Measurements from ENCODE around the gene ARMS2.

The ARMS2 gene

GRCh38 chr10:122455376-122456079 is 1.1 kb downstream of the ARMS2 start:
- no peak for DNase-seq

GRCh38 chr10:122457934-122458333 is 3.5 kb downstream of the ARMS2 start:
- DNase-seq: no peak

DNA sequence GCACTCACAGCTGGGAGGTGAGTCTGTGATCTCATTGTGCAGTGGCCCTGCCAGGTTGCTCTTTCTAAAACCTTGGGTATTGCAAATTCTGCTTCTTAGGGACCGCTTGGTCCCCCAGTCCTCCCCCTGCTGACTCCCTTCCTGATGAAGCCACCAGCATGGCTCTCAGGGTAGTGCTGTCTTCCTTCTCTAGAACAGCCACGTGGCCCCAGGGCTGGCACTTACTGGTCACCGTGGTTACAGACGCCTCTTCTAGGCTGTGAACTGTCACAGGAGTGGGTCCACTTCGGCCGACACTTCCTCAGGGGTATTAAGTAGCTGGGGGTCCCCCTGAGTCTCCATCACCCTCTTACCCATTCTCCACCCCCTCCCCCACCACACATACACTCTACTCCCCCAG is 4.2 kb downstream of the ARMS2 start:
- no peak for DNase-seq

DNA sequence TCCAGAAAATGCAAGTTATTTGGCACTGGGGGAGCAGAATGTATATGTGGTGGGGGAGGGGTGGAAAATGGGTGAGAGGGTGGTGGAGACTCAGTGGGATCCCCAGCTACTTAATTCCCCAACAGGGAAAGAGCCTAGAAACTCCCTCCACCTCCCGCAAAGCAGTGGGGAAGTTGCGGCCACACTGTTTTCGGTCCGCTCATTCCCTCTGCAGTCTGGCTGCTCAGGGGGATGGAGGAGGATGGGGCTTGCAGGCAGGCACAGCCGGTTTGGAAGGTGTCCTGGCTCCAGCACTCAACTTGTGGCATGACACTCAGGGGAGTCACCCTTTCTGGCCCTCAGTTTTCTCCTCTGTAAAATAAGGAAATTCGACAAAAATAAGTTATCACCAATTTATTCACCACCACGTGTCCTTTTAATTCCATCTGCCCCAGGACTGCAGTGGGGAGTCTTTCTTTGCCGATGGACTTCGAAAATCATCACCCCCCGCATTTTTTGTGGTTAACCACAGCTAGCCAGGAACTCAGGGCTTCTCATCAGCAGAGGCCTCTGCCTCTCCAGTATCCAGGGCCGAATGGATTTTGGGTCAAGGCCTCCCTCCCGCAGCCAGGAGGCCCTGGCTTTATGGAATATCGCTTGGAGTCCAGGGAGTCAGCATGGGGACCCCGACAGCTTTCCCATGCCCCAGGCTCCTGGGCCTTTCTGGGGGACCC is 5.3 kb downstream of the ARMS2 start:
- no peak for DNase-seq

GRCh38 chr10:122460891-122461293 is 6.4 kb downstream of the ARMS2 start:
- no peak for DNase-seq

DNA sequence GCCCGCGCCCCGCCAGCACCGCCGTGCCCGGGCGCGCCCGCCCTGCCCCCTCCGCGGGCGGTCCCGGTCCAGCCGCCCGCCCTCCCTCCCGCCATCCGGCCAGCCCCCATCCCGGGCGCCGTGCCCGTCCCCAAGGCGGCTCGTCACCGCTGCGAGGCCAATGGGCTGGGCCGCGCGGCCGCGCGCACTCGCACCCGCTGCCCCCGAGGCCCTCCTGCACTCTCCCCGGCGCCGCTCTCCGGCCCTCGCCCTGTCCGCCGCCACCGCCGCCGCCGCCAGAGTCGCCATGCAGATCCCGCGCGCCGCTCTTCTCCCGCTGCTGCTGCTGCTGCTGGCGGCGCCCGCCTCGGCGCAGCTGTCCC is 6.9 kb downstream of the ARMS2 start, which contains the start of gene HTRA1:
Gene HTRA1 (plus strand): TSS at position 187 of the 362 bp plus-strand sequence. CDS start 100 bp downstream, at position 287.
- no peak for DNase-seq

- peak; percentile 27 for DNase-seq
Measured at GRCh38 chr10:122461729-122462532, 7.5 kb downstream of the ARMS2 start.

DNA sequence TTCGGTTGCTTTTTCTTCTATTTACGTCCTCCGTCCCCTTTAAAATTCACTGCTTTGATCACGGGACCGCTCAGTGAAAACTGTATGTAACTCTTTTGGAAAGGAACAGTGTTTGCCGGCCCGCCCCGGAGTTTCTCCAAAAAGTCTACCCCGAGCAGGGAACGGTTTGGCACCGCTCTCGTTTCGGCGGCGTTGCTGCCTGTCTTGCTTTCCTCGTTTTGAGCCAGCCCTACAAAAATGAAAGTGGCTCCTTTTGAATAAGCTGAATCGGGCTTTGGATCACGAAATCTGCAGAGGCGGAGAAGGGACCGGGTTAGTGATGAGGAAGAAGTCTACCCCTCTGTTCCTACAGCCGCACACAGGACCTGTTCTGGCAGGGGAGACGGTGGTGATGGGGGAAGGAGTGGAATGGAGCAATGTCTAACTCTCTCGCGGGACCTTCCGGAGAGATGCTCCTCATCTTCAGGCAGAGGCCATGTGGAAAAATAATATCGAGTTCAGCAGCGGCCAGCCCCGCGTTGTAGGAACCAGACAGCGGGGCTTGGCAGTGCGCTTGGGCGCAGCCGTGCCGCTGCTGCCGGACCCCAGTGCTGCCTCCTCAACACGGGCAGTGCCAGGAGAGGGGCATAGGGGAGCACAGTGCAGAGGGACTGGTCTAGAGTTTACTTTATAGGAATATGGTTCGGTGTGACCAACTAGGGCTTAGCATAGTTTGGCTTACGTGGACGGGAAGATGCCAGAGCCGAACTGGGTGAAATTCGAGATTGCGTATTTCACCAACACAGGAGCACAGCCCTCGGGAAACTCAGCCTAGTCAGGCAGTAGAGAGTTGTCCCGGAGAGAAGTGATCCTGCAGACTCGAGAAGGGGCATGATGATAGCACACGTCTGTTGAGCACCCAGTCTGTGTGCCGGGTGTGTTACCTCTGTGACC is 8.3 kb downstream of the ARMS2 start:
- no peak for DNase-seq

DNA sequence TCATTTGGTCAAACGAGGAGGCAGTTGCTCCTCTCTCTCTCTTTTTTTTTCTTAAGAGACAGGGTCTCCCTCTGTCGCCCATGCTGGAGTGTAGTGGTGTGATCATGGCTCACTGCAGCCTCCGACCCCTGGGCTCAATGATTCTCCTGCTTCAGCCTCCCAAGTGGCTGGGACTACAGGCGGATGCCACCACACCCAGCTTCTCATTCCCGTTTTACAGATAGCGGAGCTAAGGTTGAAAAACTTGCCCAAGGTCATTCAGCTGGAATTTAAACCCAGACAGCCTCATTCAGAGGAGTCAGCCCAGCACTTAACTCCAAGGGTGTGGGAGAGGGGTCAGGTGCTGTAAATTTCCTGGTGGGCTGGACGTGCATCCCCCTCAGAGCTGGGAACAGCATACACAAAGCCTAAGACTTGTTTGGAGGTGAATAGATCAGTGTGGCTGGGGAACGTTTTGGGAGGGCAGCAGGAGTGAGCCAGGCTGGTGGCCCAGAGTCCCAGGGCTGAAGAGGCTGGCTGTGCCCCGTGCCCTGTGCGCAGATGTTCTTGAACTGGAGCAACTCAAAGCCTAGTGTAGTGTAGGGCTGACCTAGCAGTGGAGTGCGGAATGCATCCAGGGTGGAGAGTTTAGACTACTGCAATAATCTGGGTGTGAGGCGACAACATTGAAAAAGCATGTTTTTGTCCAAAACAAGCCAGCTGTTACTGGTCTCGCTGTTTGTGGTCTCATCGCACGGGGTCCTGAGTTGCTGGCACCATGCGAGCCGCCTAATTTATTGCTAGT is 9.2 kb downstream of the ARMS2 start:
- no peak for DNase-seq

DNA sequence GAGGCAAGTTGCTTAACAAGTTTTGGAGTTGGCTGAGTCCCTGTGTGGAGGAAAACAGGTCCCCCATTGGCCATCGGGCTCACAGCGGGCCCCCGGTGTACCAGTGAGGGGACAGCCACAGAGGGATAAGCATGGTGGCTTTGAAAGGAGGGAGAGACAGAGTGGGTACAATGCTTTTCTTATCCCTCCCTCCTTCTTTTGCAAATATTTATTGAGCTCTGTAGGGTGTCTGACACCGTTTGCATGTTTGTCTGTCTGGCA is 9.7 kb downstream of the ARMS2 start:
- DNase-seq: no peak

DNA sequence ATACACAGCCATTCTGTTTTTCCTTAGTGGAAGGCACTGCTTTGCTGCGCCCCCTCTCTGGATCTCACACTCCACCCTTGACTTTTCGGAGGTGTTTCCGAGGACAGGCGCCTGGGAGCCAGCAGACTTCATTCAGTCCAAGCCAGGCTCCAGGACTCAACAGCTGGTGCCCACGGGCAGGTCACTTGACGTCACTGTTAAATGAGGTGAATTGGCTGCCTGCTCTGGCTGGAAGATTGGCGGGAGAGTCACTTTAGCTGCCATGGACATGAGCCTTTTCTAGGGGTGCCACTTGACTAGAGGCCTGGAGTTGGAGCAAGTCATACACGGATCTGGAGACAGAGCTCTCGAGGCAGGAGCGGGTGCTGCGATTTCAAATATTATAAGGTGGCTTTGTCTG is 10.1 kb downstream of the ARMS2 start:
- DNase-seq: no peak

GRCh38 chr10:122465401-122466040 is 11.1 kb downstream of the ARMS2 start:
- no peak for DNase-seq

DNA sequence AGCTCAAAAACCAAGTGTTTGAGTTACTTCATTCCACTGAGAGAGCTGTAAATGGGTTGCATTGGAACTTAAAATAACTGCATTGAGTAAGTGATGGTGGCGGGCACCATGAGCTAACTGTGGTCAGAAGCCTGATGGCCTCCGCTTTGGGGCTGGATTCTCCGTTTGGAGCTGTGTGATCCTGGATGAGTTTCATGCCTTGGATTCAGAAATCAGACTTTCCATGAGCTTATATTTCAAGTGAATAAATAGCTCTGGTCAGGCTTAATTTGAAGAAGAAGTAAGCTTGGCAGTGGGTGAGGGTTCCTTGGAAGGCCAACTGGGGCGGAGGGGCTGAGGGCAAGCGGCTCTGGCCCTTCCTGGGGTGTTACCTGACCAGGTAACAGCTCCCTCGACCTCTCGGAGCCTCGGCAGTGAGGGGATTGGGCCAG is 12.5 kb downstream of the ARMS2 start:
- DNase-seq: no peak

DNA sequence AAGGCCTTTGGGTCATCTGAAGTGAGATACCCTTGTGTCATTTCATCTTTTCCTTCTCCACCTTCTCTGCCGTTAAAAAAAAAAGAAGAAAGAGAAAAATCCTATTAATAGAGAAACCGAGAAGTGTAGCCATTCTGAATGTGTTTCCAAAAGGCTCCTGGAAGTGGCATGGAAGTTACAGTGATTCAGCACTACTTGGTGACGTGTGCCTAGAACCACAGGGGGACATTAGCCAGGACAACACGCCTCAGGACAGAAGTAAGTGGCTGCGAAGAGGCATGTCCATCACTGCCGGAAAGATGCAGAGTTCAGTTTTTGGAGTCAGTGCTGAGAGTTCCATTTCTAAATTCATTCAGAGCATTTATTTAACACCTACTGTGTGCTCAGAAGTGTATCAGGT is 13.2 kb downstream of the ARMS2 start:
- no peak for DNase-seq

DNA sequence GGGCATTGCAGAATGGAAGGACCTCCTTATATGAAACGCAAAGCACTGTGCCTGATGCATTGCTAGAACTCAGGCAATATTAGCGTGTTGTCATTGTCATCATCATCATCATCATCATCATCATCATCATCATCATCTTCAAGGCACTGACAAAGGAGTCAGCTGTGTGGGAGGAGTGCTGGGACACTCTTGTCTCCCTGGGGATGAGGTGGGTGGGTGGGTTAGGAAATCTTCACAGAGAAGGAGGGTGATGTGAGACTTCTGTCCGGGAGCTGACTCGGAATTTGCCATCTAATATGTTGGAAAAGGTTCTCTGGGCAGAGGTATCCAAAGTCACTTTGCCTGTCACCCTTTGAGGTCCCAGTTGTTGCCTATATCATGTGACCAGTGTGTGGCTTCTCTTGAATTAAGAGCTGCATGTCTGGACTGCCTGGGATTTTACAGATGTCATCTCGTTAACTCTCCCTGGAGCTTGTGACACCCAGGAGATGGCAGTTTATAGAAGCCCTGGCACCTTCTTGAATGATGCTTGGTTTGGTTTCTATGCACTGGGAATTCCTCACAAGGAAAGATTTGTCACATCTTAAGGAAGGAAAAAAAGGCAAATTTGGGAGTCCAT is 14.0 kb downstream of the ARMS2 start:
- DNase-seq: no peak

DNA sequence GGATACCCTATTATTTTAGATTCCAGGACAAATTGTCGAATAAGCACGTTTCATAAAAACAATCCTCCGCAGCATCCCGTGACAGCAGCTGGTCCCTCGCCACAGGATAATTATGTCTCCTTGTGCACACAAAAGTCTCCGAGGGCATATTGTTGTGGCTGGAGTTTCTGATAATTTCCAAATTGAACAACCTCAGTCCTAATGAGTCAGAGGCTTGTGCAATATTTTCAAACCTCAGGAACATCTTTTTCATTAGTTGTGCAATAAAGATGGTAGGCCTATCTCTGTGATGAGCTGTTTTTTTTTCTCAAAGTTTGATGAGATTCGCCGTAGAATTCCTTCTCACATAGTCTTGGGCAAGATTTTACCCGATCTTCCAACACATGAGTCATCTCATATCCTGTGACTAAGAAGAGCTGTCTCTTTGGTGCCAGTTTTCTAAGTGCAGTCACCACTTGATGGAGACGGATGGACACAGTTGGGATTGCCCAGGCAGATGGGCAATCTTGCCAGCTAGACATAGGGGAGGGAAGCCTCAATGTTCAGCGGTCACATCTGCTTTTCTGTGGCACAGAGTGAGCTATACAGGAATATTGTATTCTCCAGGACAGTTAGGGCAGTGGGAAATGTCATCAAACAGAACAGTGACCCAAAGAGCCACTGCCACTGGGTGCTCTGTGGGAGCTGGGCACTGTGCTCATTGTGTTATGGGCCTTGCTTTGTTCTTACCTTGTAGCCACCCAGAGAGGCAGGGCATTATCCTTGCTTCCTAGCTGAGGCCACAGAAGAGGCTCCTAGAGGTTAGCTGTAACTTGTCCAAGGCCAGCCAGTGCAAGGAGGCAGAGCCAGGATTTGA is 14.7 kb downstream of the ARMS2 start:
- no peak for DNase-seq

- DNase-seq: no peak
Measured at GRCh38 chr10:122469848-122470247, 15.4 kb downstream of the ARMS2 start.

DNA sequence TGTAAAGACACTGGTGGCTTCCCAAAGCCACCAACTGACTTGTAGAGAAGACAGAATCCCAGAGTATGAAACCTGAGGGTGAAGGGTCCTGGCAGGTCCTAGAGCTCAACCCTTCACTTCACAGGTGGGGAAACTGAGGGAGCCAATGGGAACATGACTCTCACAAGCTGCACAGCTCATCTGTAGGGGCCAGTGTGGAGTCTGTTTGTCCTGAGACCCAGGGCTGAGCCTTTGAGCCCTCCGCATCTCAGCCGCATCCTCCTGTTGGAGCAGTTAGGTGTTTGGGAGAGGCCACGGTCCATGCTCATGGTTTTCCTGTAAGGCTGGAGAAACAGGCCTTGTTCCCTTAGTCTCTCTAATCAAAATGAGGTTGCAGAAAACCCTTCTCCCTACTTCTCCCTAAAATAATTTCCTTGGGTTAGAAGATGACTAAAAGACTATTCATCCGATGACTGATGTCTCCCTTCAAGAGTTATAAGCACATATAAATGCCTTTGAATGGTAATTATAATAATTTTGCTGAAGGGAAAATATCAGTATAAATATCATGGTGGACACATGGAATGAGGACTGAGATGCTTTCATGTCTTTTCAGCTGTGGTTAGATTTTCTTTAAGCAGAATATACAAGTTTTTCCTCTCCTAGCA is 17.2 kb downstream of the ARMS2 start:
- no peak for DNase-seq

DNA sequence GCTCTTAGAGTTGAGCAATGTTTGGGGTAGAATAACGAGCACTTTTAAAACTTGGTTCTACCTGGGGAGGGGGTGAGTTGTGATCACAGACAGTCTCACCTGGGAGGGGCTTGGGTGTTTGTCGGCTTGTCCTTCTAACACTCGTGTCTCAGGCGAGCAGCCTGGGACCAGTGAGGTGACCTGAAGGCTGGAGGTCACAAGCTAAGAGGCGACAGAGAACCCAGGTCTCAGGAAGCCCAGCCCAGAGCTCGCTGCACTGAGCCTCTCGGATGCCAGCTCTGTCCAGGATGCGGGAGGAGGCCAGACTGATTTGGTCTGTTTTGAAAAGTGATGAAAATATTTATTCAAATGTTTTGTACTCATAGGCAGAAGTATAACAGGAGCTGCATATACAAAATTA is 18.7 kb downstream of the ARMS2 start:
- no peak for DNase-seq

All from NCI-H1105 treated with DMSO at 0.1 percent for 48 hours (cell line).